SK-N-SH treated with all-trans-retinoic acid at 6 μM for 48 hours (cell line): Measurements from ENCODE around the gene BRF1.

Experiments used
- BACH2 ChIP-seq: fragments of 250-450 bp; sonication (Bioruptor Pico); IDR thresholded peaks from 2 replicates; pipeline ENCODE4 v1.9.0; 2021; ENCODE audit warnings: mild to moderate bottlenecking, borderline replicate concordance
- ESRRG ChIP-seq: fragments of 250-450 bp; sonication (Bioruptor Pico); IDR thresholded peaks from 2 replicates; pipeline ENCODE4 v1.6.1; 2021; ENCODE audit warnings: mild to moderate bottlenecking
- GLIS3 ChIP-seq: fragments of 250-450 bp; sonication (Bioruptor Pico); IDR thresholded peaks from 2 replicates; pipeline ENCODE4 v1.5.0; 2020; ENCODE audit warnings: mild to moderate bottlenecking, moderate library complexity
- OSR1 ChIP-seq: fragments of 250-450 bp; sonication (Bioruptor Pico); IDR thresholded peaks from 2 replicates; pipeline ENCODE4 v1.8.0; 2022; ENCODE audit warnings: moderate library complexity, mild to moderate bottlenecking, inconsistent platforms
- PPARA ChIP-seq: fragments of 250-450 bp; sonication (Bioruptor Pico); IDR thresholded peaks from 2 replicates; pipeline ENCODE4 v1.5.0; 2020; ENCODE audit warnings: mild to moderate bottlenecking, borderline replicate concordance
- RARB ChIP-seq: fragments of 250-450 bp; sonication (Bioruptor Pico); IDR thresholded peaks from 2 replicates; pipeline ENCODE4 v1.8.0; 2021; ENCODE audit warnings: mild to moderate bottlenecking, moderate library complexity
- ZNF8 ChIP-seq: fragments of 450-650 bp; formaldehyde crosslinking; IDR thresholded peaks from 2 replicates; pipeline ENCODE4 v1.5.0; 2020; ENCODE audit warnings: mild to moderate bottlenecking, moderate library complexity
- TF ChIP-seq, protein P1 (sequence below): fragments of 250-450 bp; sonication (Bioruptor Pico); IDR thresholded peaks from 2 replicates; pipeline ENCODE4 v1.8.0; 2021; ENCODE audit warnings: low read depth, mild to moderate bottlenecking, moderate library complexity, borderline replicate concordance
- TF ChIP-seq, protein P2 (sequence below): fragments of 250-450 bp; sonication (Bioruptor Pico); IDR thresholded peaks from 2 replicates; pipeline ENCODE4 v1.8.0; 2020; ENCODE audit warnings: mild to moderate bottlenecking, moderate library complexity, borderline replicate concordance

DNA sequence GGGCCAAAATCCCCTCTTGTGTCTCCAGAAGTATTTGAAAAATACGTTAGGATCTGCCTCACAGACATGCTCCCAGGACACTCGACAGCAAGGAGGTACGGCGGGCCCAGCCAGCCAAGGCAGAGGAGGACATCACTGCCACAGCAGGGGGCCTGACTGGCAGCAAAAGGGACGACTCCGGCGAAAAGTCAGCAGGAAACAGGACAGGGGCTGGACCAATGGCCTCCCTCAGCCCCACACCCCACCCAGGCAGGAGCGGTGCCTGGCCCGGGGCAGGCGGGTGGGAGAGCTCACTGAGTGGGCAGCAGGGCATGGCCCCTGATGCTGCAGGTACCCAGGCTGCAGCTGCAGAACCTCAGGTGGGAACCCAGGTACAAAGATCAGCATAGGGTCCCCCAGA, 17.8 kb downstream of the BRF1 start:
- TF ChIP-seq, protein P1, sequence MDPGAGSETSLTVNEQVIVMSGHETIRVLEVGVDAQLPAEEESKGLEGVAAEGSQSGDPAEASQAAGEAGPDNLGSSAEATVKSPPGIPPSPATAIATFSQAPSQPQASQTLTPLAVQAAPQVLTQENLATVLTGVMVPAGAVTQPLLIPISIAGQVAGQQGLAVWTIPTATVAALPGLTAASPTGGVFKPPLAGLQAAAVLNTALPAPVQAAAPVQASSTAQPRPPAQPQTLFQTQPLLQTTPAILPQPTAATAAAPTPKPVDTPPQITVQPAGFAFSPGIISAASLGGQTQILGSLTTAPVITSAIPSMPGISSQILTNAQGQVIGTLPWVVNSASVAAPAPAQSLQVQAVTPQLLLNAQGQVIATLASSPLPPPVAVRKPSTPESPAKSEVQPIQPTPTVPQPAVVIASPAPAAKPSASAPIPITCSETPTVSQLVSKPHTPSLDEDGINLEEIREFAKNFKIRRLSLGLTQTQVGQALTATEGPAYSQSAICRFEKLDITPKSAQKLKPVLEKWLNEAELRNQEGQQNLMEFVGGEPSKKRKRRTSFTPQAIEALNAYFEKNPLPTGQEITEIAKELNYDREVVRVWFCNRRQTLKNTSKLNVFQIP (CRISPR knock-in tag): no peak
- TF ChIP-seq RARB (CRISPR knock-in tag): no peak
- no peak for TF ChIP-seq ZNF8 (CRISPR knock-in tag)
- no peak for TF ChIP-seq PPARA (CRISPR knock-in tag)
- no peak for TF ChIP-seq OSR1 (CRISPR knock-in tag)
- TF ChIP-seq GLIS3 (CRISPR knock-in tag): no peak
- TF ChIP-seq, protein P2, sequence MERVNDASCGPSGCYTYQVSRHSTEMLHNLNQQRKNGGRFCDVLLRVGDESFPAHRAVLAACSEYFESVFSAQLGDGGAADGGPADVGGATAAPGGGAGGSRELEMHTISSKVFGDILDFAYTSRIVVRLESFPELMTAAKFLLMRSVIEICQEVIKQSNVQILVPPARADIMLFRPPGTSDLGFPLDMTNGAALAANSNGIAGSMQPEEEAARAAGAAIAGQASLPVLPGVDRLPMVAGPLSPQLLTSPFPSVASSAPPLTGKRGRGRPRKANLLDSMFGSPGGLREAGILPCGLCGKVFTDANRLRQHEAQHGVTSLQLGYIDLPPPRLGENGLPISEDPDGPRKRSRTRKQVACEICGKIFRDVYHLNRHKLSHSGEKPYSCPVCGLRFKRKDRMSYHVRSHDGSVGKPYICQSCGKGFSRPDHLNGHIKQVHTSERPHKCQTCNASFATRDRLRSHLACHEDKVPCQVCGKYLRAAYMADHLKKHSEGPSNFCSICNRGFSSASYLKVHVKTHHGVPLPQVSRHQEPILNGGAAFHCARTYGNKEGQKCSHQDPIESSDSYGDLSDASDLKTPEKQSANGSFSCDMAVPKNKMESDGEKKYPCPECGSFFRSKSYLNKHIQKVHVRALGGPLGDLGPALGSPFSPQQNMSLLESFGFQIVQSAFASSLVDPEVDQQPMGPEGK (CRISPR knock-in tag): no peak
- no peak for TF ChIP-seq BACH2 (CRISPR knock-in tag)
- no peak for TF ChIP-seq ESRRG (CRISPR knock-in tag)
